ENCODE measurements around the gene CHCHD3.
A peak's percentile ranks its signal among the peaks of the same experiment; 100 is the strongest.

Gene CHCHD3

DNA sequence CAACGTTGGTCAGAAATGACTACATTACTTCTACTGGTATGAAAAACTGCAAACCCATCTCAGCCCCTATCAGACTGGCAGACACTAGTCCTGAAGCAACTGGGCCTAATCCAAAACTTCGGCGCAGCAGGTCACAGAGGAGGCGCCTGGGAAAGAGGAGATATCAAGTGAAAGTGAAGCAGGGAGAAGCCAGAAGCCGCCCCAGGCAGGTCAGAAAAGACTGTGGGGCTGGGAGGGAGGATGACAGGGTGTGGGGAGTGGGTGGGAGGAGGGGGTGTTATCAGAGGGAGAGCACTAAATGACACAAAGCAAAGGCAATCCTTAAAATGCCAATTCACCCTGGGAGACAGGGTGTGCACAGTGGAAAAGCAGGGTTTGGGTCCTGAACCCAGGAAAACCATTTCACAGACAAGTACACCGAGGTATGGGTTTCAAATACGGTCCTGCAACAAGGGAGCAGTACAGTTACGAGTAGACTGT is 731 bp downstream of the CHCHD3 start:
- TF ChIP-seq, protein P1, sequence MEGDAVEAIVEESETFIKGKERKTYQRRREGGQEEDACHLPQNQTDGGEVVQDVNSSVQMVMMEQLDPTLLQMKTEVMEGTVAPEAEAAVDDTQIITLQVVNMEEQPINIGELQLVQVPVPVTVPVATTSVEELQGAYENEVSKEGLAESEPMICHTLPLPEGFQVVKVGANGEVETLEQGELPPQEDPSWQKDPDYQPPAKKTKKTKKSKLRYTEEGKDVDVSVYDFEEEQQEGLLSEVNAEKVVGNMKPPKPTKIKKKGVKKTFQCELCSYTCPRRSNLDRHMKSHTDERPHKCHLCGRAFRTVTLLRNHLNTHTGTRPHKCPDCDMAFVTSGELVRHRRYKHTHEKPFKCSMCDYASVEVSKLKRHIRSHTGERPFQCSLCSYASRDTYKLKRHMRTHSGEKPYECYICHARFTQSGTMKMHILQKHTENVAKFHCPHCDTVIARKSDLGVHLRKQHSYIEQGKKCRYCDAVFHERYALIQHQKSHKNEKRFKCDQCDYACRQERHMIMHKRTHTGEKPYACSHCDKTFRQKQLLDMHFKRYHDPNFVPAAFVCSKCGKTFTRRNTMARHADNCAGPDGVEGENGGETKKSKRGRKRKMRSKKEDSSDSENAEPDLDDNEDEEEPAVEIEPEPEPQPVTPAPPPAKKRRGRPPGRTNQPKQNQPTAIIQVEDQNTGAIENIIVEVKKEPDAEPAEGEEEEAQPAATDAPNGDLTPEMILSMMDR (IDR thresholded peaks at IDR 0.05), result no peak
- no peak for TF ChIP-seq ZFX (IDR thresholded peaks at IDR 0.05; ENCODE audit: borderline replicate concordance)
- H3K27ac ChIP-seq, result peak overlapping the region; percentile 79

DNA sequence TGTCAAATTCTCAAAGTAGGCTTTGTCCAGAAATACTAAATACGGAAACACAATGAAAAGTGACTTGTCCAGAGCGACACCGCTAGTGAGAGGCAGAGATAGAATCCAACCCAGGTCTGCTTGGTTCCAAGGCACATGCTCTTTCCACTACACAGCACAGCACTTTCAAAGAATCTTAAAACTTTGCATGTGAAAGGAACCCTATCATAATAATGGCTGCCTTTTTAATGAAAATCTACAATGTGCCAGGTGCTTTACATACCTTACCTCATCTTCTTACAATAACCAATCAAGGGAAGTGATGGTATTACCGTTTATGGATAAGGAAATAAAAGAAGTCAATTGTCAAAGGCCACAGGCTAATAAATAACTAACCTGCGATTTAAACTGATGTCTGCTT is 2.6 kb downstream of the CHCHD3 start:
- TF ChIP-seq, protein P1 (IDR thresholded peaks at IDR 0.05), result no peak
- no peak for TF ChIP-seq ZFX (IDR thresholded peaks at IDR 0.05; ENCODE audit: borderline replicate concordance)
- no peak overlapping the region for H3K27ac ChIP-seq

DNA sequence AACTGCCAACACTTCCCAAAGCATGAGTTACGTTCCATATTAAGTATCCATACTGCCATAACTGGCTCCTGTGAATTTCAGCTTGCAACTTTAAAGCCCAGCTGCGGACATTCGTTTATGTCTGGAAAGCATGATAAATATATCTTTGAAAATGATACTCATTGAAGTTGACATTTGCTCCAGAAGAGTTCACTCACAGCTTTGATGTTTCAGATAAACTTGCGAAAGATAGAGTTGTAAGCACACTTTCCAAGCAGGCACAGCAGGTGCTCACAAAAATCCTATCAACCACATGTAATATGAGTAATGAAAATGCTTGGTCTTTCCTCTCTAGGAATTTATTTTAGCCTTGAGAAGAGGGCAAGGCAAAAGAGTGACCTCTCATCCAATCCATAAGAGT is 4.5 kb downstream of the CHCHD3 start:
- no peak overlapping the region for H3K27ac ChIP-seq
- TF ChIP-seq, protein P1 (IDR thresholded peaks at IDR 0.05), result no peak

DNA sequence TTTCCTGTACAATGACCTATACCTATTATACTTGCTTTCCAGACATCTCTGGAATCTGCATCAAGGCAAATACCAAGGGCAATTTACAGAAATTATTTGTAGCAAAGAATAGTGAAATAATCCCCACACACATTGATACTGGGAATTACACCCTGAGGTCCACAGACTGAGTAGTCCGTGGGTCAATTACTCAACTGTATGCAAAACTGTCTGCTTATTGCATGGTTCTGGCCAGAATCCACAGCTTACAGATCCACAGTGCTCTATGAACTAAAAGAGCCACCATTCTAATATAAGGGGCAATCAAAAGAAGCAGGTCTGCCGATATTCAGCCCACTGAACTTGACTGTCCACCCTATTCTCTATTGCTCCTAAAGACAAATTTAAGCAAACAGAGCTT is 5.7 kb downstream of the CHCHD3 start:
- TF ChIP-seq ZFX (IDR thresholded peaks at IDR 0.05; ENCODE audit: borderline replicate concordance), result no peak
- TF ChIP-seq, protein P1 (IDR thresholded peaks at IDR 0.05), result no peak
- no peak overlapping the region for H3K27ac ChIP-seq

DNA sequence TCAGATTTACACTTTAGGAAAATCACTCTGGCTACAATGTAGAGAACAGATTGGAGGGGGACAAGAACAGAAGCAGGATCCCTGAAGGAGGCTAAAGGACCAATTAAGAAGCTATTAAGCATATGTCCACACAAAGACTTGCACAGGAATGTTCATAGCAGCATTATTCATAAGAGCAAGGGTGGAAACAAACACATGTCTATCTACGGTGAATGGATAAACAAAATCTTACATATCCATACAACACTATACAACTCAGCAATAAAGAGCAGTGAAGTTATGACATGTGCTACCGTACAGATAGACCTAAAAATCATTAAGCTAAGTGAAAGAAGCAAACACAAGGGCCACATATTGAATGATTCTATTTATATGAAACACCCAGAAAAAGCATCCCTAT is 10.4 kb downstream of the CHCHD3 start:
- TF ChIP-seq ZFX (IDR thresholded peaks at IDR 0.05; ENCODE audit: borderline replicate concordance), result no peak
- TF ChIP-seq, protein P1 (IDR thresholded peaks at IDR 0.05), result no peak
- H3K27ac ChIP-seq, result no peak overlapping the region

DNA sequence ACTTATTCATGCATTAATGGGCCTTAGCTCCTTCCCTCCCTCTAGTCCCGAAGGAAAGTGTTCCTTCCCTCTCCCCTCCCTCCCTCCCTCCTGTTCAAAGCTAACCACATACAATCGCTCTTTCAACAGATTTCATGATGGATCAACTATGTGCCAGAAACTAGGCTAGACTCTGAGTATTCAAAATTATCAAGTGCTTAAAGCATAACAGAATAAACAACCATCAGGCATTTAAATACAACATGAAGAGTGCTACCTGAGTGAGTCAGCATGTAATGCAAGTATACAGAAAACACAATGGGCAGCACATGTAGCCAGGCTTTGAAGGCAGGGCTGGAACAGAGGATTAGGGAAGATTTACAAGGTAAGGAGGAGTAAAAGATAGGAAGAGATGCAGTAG is 11.3 kb downstream of the CHCHD3 start:
- TF ChIP-seq ZFX (IDR thresholded peaks at IDR 0.05; ENCODE audit: borderline replicate concordance), result no peak
- TF ChIP-seq, protein P1 (IDR thresholded peaks at IDR 0.05), result no peak
- H3K27ac ChIP-seq, result no peak overlapping the region

DNA sequence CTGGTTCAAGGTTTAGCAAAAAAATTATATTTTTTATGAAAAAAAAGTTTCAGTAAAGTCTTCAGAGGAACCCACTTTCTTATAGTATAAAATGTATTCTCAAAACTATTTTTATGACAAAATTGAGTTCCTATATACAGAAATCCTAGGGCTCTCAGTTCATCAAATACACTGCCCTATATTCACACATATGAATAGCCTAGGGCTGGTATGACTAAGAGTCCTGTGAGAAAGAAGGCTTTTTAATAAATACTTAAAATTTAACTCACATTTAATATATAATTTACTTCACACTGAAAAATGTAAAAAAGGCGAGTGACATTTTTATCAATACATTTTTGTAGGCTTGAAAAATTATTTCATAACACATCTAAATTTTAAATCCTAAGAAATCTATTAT is 16.6 kb downstream of the CHCHD3 start:
- no peak for TF ChIP-seq ZFX (IDR thresholded peaks at IDR 0.05; ENCODE audit: borderline replicate concordance)
- TF ChIP-seq, protein P1 (IDR thresholded peaks at IDR 0.05), result no peak
- no peak overlapping the region for H3K27ac ChIP-seq

Measured in 22Rv1 (cell line).